Globus pallidus (tissue), 1 donor: Measurements from ENCODE around the gene EPS8.

Experiments
- DNase-seq: peaks from one replicate; pipeline ENCODE4 v3.0.0-alpha.2; 2015; ENCODE audit warnings: low spot score

Gene EPS8

GRCh38 chr12:15602051-15602672 is 187.0 kb downstream of the EPS8 start:
- no peak for DNase-seq

GRCh38 chr12:15601210-15601800 is 187.9 kb downstream of the EPS8 start:
- DNase-seq: no peak

- DNase-seq: no peak
Measured at GRCh38 chr12:15600223-15600935, 188.8 kb downstream of the EPS8 start.

GRCh38 chr12:15599266-15600037 is 189.7 kb downstream of the EPS8 start:
- no peak for DNase-seq

- no peak for DNase-seq
Measured at GRCh38 chr12:15597125-15597830, 191.9 kb downstream of the EPS8 start.

- no peak for DNase-seq
Measured at GRCh38 chr12:15596174-15596573, 193.0 kb downstream of the EPS8 start.

- no peak for DNase-seq
Measured at GRCh38 chr12:15592934-15593333, 196.3 kb downstream of the EPS8 start.

GRCh38 chr12:15591811-15592210 is 197.4 kb downstream of the EPS8 start:
- no peak for DNase-seq

GRCh38 chr12:15590180-15590826 is 198.9 kb downstream of the EPS8 start:
- peak; percentile 68 for DNase-seq

- no peak for DNase-seq
Measured at GRCh38 chr12:15589328-15590032, 199.7 kb downstream of the EPS8 start.

- DNase-seq: peak; percentile 82
Measured at GRCh38 chr12:15584366-15585041, 204.7 kb downstream of the EPS8 start.

- no peak for DNase-seq
Measured at GRCh38 chr12:15583804-15584203, 205.4 kb downstream of the EPS8 start.

GRCh38 chr12:15581006-15581405 is 208.2 kb downstream of the EPS8 start:
- no peak for DNase-seq

GRCh38 chr12:15580431-15580830 is 208.8 kb downstream of the EPS8 start:
- no peak for DNase-seq

GRCh38 chr12:15575671-15576541 is 213.3 kb downstream of the EPS8 start:
- no peak for DNase-seq

GRCh38 chr12:15574353-15574752 is 214.8 kb downstream of the EPS8 start:
- DNase-seq: no peak
